SK-N-SH (cell line): ENCODE measurements around the gene CXCL10. TPM values are rescaled to one million over a fixed set of nuclear protein-coding genes. Genes with fewer than 3 reads are reported as not detected.

Experiments
- CTCF ChIA-PET: fragments of 300-600, 350-600 bp; formaldehyde crosslinking; extraction: SDS; loops from one replicate; lab custom pipeline; 2021; lab: Yijun Ruan, JAX
- POLR2A ChIA-PET: fragments of 350-600 bp; sonication (Branson Sonifier 250); formaldehyde crosslinking; extraction: SDS; loops from one replicate; lab custom pipeline; 2020; ENCODE audit warnings: antibody characterized with exemption, inconsistent platforms; lab: Yijun Ruan, JAX
- DNase-seq: peaks from one replicate; pipeline ENCODE4 v3.0.0; 2012
- H2AFZ ChIP-seq: fragments of 200-600 bp; sonication (generic); 2 replicates; pipeline ENCODE4 v1.8.1; 2016; ENCODE audit warnings: antibody characterized with exemption, mild to moderate bottlenecking, low read depth
- H3F3A ChIP-seq: fragments of 200-600 bp; sonication (generic); replicated peaks from 2 replicates; pipeline ENCODE3; 2016; ENCODE audit warnings: antibody characterized with exemption, mild to moderate bottlenecking; ENCODE audit not compliant: insufficient read depth
- H3K27ac ChIP-seq, 2 experiments: fragments of 200-500 bp in 1 of 2; fragments of 200-600 bp in 1 of 2; sonication (Bioruptor generic) in 1 of 2; sonication (generic), shearing (Covaris generic) in 1 of 2; 2 replicates each; pipeline versions ENCODE4 v1.5.1 to v1.6.1; 2014 to 2016; ENCODE audit warnings: low read depth in 2 of 2, inconsistent platforms in 1 of 2, low read length in 1 of 2, mild to moderate bottlenecking in 1 of 2, mixed read lengths in 1 of 2
- H3K27me3 ChIP-seq: fragments of 200-600 bp; sonication (generic), shearing (Covaris generic); 2 replicates; pipeline ENCODE4 v1.6.1; 2016; ENCODE audit warnings: mixed run types; ENCODE audit not compliant: insufficient read depth
- H3K36me3 ChIP-seq, 2 experiments: fragments of 200-500 bp in 1 of 2; fragments of 200-600 bp in 1 of 2; sonication (Bioruptor generic) in 1 of 2; sonication (generic) in 1 of 2; replicated peaks in 1 of 2; 2 replicates each; pipeline versions ENCODE3 to v1.5.1; 2014 to 2016; ENCODE audit warnings: low read length in 1 of 2, mild to moderate bottlenecking in 1 of 2; ENCODE audit not compliant: insufficient read depth in 2 of 2, control insufficient read depth in 1 of 2
- H3K4me1 ChIP-seq, 2 experiments: fragments of 200-500 bp in 1 of 2; fragments of 200-600 bp in 1 of 2; sonication (Bioruptor generic) in 1 of 2; sonication (generic), shearing (Covaris generic) in 1 of 2; 2 replicates each; pipeline versions ENCODE4 v1.5.1 to v1.6.1; 2014 to 2016; ENCODE audit warnings: low read depth in 1 of 2, low read length in 1 of 2, mixed run types in 1 of 2; ENCODE audit not compliant: insufficient read depth in 2 of 2, control insufficient read depth in 1 of 2
- H3K4me2 ChIP-seq: fragments of 200-600 bp; sonication (generic), shearing (Covaris generic); 2 replicates; pipeline ENCODE4 v1.6.1; 2017; ENCODE audit warnings: mixed run types
- H3K4me3 ChIP-seq, 2 experiments: fragments of 200-500 bp in 1 of 2; fragments of 200-600 bp in 1 of 2; sonication (Bioruptor generic) in 1 of 2; sonication (generic), shearing (Covaris generic) in 1 of 2; 2 replicates each; pipeline versions ENCODE4 v1.5.1 to v1.8.1; 2014 to 2016; ENCODE audit warnings: low read depth in 2 of 2, inconsistent platforms in 1 of 2, low read length in 1 of 2, mild to moderate bottlenecking in 1 of 2, mixed read lengths in 1 of 2, moderate library complexity in 1 of 2
- H3K79me2 ChIP-seq: fragments of 200-600 bp; sonication (generic); 2 replicates; pipeline ENCODE4 v1.8.1; 2017; ENCODE audit warnings: mild to moderate bottlenecking; ENCODE audit not compliant: insufficient read depth
- H3K9ac ChIP-seq: fragments of 200-600 bp; sonication (generic); 2 replicates; pipeline ENCODE4 v1.6.1; 2017; ENCODE audit warnings: mixed run types
- H3K9me2 ChIP-seq: fragments of 200-600 bp; sonication (generic); 2 replicates; pipeline ENCODE4 v1.6.1; 2017; ENCODE audit warnings: mixed run types
- H3K9me3 ChIP-seq: fragments of 200-600 bp; sonication (generic); 2 replicates; pipeline ENCODE4 v1.6.1; 2017; ENCODE audit warnings: mixed run types, mild to moderate bottlenecking, moderate library complexity
- H4K20me1 ChIP-seq: fragments of 200-600 bp; sonication (generic); 2 replicates; pipeline ENCODE4 v1.6.1; 2017; ENCODE audit warnings: mild to moderate bottlenecking, mixed run types; ENCODE audit not compliant: insufficient read depth
- CHD2 ChIP-seq: fragments of 150-350 bp; IDR thresholded peaks from 2 replicates; pipeline ENCODE4 v1.6.1; 2018; ENCODE audit warnings: low read length; ENCODE audit not compliant: partially characterized antibody
- EZH2phosphoT487 ChIP-seq: fragments of 200-600 bp; sonication (generic); IDR thresholded peaks from 2 replicates; pipeline ENCODE4 v1.6.1; 2017; ENCODE audit warnings: low read depth, mixed run types, mild to moderate bottlenecking, antibody characterized with exemption, moderate library complexity, borderline replicate concordance
- FOSL2 ChIP-seq: IDR thresholded peaks from 2 replicates; pipeline ENCODE4 v1.4.0; 2012; ENCODE audit warnings: low read depth, mild to moderate bottlenecking, moderate library complexity, borderline replicate concordance
- GABPA ChIP-seq: IDR thresholded peaks from 2 replicates; pipeline ENCODE4 v1.4.0; 2012; ENCODE audit warnings: low read depth, mild to moderate bottlenecking
- NFIC ChIP-seq: IDR thresholded peaks from 2 replicates; pipeline ENCODE4 v1.4.0; 2012; ENCODE audit warnings: borderline replicate concordance
- POLR2AphosphoS5 ChIP-seq: IDR thresholded peaks from 2 replicates; pipeline ENCODE4 v1.6.1; 2012; ENCODE audit warnings: low read depth, low read length
- SIN3A ChIP-seq: IDR thresholded peaks from 2 replicates; pipeline ENCODE4 v1.6.1; 2012; ENCODE audit warnings: low read depth, mild to moderate bottlenecking, low read length, moderate library complexity, borderline replicate concordance
- TEAD4 ChIP-seq: IDR thresholded peaks from 2 replicates; pipeline ENCODE4 v1.4.0; 2012; ENCODE audit warnings: mild to moderate bottlenecking, borderline replicate concordance; ENCODE audit not compliant: insufficient read depth
- WGBS: methylation state at CpG from one replicate; pipeline ENCODE4 v1.1.6; 2017; ENCODE audit warnings: low lambda C conversion rate; 5-methylcytosine and 5-hydroxymethylcytosine counted together
- polyA plus RNA-seq, 3 experiments: library from polyadenylated mRNA; depleted of rRNA; stranded (reverse); fragments of >200 nt; gene quantifications; 2 replicates each; pipeline ENCODE4 v1.2.3, GENCODE V29; 2012
- TF ChIP-seq, protein P1 (sequence below): IDR thresholded peaks from 2 replicates; pipeline ENCODE4; 2012
- TF ChIP-seq, protein P2 (sequence below): IDR thresholded peaks from 2 replicates; pipeline ENCODE4 v1.4.0; 2012; ENCODE audit warnings: low read depth, borderline replicate concordance
- TF ChIP-seq, protein P3 (sequence below): fragments of 200-600 bp; sonication (generic); IDR thresholded peaks from 2 replicates; pipeline ENCODE4 v1.6.1; 2017; ENCODE audit warnings: antibody characterized with exemption, mild to moderate bottlenecking, moderate library complexity

CXCL10 gene
- polyA plus RNA-seq, 1 of the 3 experiments (the other 2 are of a cell fraction), result not detected

DNA sequence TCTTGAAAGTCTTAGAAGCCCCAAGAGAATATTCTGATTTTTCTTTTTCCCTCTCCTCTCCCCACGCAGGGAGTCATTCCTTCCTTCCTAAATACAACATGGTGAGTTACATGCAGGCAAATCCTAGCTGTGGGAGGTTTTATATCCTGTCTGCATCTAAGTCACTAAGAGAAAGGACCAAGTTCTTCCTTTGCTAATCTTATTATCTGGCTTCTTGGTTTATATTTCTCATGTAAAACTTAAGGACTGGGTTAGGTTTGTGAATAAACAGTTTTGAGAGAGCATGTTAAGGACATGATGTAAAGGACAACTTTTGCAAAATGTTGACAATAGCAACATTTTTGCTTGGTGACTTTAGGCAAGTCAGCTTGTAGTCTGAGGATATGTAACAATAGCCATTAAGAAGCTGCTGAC, 10.9 kb downstream of the CXCL10 start:
- H2AFZ ChIP-seq, result peak overlapping the region; percentile 70; the same call in 1 of the 2 replicates
- 84% methylated on average over 1 of the region's 1 CpG for WGBS
- ChIA-PET CTCF (interaction anchor here (1.0 kb wide), 1 partner anchor 16 kb away, joined by 4 read pairs; no protein-coding TSS in a partner anchor), POLR2A (no interaction called here)
- H3K9me3 ChIP-seq, result no peaks in the 10 kb centered on the region
- TF ChIP-seq EZH2phosphoT487 (no peak), POLR2AphosphoS5 (no peak), SIN3A (no peak), CHD2 (no peak), TEAD4 (no peak)
- TF ChIP-seq, protein P1, sequence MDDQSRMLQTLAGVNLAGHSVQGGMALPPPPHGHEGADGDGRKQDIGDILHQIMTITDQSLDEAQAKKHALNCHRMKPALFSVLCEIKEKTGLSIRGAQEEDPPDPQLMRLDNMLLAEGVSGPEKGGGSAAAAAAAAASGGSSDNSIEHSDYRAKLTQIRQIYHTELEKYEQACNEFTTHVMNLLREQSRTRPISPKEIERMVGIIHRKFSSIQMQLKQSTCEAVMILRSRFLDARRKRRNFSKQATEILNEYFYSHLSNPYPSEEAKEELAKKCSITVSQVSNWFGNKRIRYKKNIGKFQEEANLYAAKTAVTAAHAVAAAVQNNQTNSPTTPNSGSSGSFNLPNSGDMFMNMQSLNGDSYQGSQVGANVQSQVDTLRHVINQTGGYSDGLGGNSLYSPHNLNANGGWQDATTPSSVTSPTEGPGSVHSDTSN, result no peak
- TF ChIP-seq, protein P2, sequence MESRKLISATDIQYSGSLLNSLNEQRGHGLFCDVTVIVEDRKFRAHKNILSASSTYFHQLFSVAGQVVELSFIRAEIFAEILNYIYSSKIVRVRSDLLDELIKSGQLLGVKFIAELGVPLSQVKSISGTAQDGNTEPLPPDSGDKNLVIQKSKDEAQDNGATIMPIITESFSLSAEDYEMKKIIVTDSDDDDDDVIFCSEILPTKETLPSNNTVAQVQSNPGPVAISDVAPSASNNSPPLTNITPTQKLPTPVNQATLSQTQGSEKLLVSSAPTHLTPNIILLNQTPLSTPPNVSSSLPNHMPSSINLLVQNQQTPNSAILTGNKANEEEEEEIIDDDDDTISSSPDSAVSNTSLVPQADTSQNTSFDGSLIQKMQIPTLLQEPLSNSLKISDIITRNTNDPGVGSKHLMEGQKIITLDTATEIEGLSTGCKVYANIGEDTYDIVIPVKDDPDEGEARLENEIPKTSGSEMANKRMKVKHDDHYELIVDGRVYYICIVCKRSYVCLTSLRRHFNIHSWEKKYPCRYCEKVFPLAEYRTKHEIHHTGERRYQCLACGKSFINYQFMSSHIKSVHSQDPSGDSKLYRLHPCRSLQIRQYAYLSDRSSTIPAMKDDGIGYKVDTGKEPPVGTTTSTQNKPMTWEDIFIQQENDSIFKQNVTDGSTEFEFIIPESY, result no peak
- 0 out of 2 replicates have a peak overlapping the region, but pooled peaks have one; percentile 5 for H3K4me2 ChIP-seq
- no peak for DNase-seq
- peak overlapping the region in 1 of 2 experiments; percentile 20; a peak in 1 of 4 replicates for H3K27ac ChIP-seq
- H3K36me3 ChIP-seq, result no peaks in the 10 kb centered on the region
- H3F3A ChIP-seq, result peaks cover 3% of the 10 kb centered on the region
- H3K4me1 ChIP-seq, result peaks cover 0 to 5% of the 10 kb centered on the region in 2 experiments; a peak in 1 of 4 replicates
- H3K4me3 ChIP-seq, result no peak overlapping the region
- no peaks in the 10 kb centered on the region for H3K79me2 ChIP-seq
- no peaks in the 10 kb centered on the region for H3K9me2 ChIP-seq
- no peaks in the 10 kb centered on the region for H3K27me3 ChIP-seq
- no peaks in the 10 kb centered on the region for H4K20me1 ChIP-seq
- no peak overlapping the region for H3K9ac ChIP-seq

DNA sequence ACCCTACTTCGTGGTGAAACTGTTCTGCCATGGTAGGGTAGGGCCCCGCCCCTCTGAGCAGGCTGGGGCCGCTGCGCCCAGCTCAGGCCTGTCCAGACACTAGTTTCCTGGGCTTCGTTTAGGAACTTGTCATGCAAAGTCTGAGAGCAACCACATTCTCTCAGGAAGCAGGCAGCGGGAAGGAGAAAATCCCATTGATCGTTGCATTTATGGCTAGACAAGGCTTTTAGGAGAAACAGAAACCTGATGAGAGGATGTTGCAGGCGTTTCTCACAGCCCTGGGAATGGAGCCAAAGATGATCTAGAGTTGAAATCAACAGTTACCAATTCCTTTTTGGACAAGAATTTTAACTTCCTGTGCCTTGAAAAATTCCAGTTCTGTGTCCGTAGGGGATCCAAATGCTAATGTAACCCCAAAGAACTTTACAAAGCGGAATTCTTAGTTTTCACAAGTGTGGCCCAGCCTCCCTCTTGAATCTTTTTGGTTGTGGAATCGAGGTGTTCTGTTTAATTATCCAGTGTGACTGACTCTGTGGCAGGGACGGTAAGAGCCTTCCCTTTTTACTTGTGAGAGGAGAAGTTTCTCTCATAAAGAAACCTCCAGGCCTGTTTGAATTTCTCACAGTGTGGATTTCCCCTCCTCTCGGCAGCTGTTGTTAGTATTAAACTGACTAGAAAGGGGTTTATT, 11.5 kb downstream of the CXCL10 start:
- no peaks in the 10 kb centered on the region for H3K27me3 ChIP-seq
- no peak overlapping the region for H3K4me3 ChIP-seq
- peaks cover 0 to 5% of the 10 kb centered on the region in 2 experiments; a peak in 1 of 4 replicates for H3K4me1 ChIP-seq
- no peaks in the 10 kb centered on the region for H3K9me3 ChIP-seq
- H3K9me2 ChIP-seq, result no peaks in the 10 kb centered on the region
- H3K9ac ChIP-seq, result no peak overlapping the region
- no peaks in the 10 kb centered on the region for H3K36me3 ChIP-seq
- H3K4me2 ChIP-seq, result 0 out of 2 replicates have a peak overlapping the region, but pooled peaks have one; percentile 5
- peaks cover 3% of the 10 kb centered on the region for H3F3A ChIP-seq
- 64% methylated on average over 13 of the region's 13 CpGs for WGBS
- peak overlapping the region; percentile 70; the same call in 1 of the 2 replicates for H2AFZ ChIP-seq
- CTCF ChIA-PET, result interaction anchor here (1.0 kb wide), 1 partner anchor 16 kb away, joined by 4 read pairs; no protein-coding TSS in a partner anchor
- POLR2A ChIA-PET, result no interaction called here
- H3K27ac ChIP-seq, result peak overlapping the region in 1 of 2 experiments; percentile 20; a peak in 1 of 4 replicates
- TF ChIP-seq, protein P3, sequence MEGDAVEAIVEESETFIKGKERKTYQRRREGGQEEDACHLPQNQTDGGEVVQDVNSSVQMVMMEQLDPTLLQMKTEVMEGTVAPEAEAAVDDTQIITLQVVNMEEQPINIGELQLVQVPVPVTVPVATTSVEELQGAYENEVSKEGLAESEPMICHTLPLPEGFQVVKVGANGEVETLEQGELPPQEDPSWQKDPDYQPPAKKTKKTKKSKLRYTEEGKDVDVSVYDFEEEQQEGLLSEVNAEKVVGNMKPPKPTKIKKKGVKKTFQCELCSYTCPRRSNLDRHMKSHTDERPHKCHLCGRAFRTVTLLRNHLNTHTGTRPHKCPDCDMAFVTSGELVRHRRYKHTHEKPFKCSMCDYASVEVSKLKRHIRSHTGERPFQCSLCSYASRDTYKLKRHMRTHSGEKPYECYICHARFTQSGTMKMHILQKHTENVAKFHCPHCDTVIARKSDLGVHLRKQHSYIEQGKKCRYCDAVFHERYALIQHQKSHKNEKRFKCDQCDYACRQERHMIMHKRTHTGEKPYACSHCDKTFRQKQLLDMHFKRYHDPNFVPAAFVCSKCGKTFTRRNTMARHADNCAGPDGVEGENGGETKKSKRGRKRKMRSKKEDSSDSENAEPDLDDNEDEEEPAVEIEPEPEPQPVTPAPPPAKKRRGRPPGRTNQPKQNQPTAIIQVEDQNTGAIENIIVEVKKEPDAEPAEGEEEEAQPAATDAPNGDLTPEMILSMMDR, result no peak
- no peak for TF ChIP-seq GABPA
- no peak for TF ChIP-seq FOSL2
- peak; percentile 55; the same call in 1 of the 2 replicates for TF ChIP-seq NFIC
- H4K20me1 ChIP-seq, result no peaks in the 10 kb centered on the region
- DNase-seq, result peak; percentile 13
- H3K79me2 ChIP-seq, result no peaks in the 10 kb centered on the region
